ENCODE results near the gene TRAPPC3L. TPM values are rescaled to one million over a fixed set of nuclear protein-coding genes. Genes with fewer than 3 reads are reported as not detected.
A peak's percentile ranks its signal among the peaks of the same experiment; 100 is the strongest.

TRAPPC3L gene
- total and polyA plus RNA-seq, 5 experiments from 2014 or later: not detected

DNA sequence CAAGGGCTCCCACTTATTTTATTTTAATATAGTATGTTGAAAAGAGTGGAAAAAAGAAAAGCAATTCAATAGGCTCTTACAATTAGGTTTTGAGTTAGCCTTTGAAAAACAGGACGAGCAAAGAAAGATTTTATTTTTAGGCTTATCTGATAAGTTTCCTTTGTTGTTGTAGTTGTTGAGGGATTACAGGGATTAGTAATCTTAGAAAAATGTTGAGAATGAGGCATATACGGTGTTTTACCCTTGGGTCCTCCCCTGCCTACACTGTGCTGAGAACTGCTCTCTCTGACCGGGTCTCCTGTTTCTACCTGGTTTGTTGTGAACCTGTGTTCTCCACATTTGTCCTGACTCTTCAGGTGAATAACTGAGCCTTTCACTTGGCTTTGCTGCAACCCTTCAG is 16.7 kb downstream of the TRAPPC3L start:
- no peak for ATAC-seq
- Mint-ChIP-seq H3K27ac (no peak overlapping the region), H3K4me1 (peaks cover 0 to 2% (median under 1%) of the 10 kb centered on the region in 4 donors), H3K27me3 (peaks cover 3 to 27% (median 14%) of the 10 kb centered on the region in 5 donors), H3K4me3 (no peak overlapping the region), H3K9me3 (no peaks in the 10 kb centered on the region), H3K36me3 (no peaks in the 10 kb centered on the region)
- POLR2A ChIA-PET: no interaction called here
- no peak for DNase-seq

DNA sequence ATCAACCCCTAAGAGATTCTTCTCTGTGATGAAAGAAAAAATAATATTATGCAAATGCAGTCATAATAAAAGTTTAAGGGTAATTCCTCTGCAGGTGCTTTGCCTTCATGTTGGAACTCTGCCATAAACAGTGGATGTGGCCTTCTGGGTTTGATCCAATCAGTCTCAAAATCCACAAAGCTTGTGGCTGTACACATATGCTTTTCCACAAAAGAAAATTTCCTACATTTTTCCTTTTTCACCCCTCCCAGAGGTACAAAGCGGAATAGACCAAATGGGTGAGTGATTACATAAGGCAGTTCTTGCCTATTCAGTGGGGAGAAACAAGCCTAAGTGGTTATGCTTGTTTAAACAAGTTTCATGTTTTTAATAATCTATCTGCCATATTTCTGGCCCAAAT is 17.4 kb downstream of the TRAPPC3L start:
- H3K27ac Mint-ChIP-seq: no peak overlapping the region
- no peak overlapping the region for H3K4me3 Mint-ChIP-seq
- H3K27me3 Mint-ChIP-seq: peaks cover 3 to 27% (median 14%) of the 10 kb centered on the region in 5 donors
- POLR2A ChIA-PET: no interaction called here
- DNase-seq (no peak), ATAC-seq (no peak)
- no peaks in the 10 kb centered on the region for H3K36me3 Mint-ChIP-seq
- H3K4me1 Mint-ChIP-seq: peaks cover 0 to 2% (median under 1%) of the 10 kb centered on the region in 4 donors
- no peaks in the 10 kb centered on the region for H3K9me3 Mint-ChIP-seq

DNA sequence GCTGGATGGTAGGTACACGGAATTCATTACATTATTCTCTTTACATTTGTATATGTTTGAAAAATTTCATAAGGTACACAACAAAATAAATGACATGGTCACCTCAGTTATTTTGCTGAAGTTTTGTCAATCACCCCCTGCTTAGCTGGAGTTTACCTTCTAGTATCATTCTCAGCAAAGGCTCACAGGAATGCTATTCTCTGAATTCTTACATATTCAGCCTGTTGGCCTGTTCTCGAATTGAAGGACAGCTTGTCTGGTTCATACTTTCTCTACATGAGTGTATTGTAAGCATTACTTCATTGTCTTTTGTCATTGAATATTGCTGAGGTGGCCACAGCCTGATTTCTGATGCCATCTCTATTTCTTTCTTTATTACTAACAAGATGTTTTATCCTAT is 21.2 kb downstream of the TRAPPC3L start:
- H3K36me3 Mint-ChIP-seq: no peaks in the 10 kb centered on the region
- POLR2A ChIA-PET: no interaction called here
- H3K27me3 Mint-ChIP-seq: peaks cover 0 to 8% (median 2%) of the 10 kb centered on the region in 5 donors
- H3K4me1 Mint-ChIP-seq: no peaks in the 10 kb centered on the region
- H3K4me3 Mint-ChIP-seq: no peak overlapping the region
- no peaks in the 10 kb centered on the region for H3K9me3 Mint-ChIP-seq
- no peak overlapping the region for H3K27ac Mint-ChIP-seq
- ATAC-seq (no peak), DNase-seq (no peak)

DNA sequence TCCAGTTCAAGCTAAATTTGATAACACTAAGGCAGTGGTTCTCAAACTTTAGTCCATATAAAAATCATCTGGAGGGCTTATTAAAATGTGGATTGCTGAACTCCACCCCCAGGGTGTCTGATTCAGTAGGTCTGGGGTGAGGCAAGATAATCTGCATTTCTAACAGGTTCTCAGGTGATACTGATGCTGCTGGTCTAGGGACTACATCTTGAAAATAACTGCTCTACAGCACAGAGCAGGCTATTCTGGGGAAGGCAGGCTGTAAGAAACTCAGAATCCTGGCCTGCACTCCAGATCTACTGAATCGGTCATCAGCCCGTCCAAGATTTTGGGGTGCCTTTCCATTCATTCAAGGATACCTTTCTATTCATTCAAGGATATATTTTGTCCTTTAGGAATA is 22.6 kb downstream of the TRAPPC3L start:
- H3K27me3 Mint-ChIP-seq: peaks cover 3 to 12% (median 6%) of the 10 kb centered on the region in 5 donors
- no peak for ATAC-seq
- no peaks in the 10 kb centered on the region for H3K36me3 Mint-ChIP-seq
- H3K27ac Mint-ChIP-seq: no peak overlapping the region
- no peaks in the 10 kb centered on the region for H3K4me1 Mint-ChIP-seq
- DNase-seq: no peak
- no peaks in the 10 kb centered on the region for H3K9me3 Mint-ChIP-seq
- POLR2A ChIA-PET: no interaction called here
- H3K4me3 Mint-ChIP-seq: no peak overlapping the region

DNA sequence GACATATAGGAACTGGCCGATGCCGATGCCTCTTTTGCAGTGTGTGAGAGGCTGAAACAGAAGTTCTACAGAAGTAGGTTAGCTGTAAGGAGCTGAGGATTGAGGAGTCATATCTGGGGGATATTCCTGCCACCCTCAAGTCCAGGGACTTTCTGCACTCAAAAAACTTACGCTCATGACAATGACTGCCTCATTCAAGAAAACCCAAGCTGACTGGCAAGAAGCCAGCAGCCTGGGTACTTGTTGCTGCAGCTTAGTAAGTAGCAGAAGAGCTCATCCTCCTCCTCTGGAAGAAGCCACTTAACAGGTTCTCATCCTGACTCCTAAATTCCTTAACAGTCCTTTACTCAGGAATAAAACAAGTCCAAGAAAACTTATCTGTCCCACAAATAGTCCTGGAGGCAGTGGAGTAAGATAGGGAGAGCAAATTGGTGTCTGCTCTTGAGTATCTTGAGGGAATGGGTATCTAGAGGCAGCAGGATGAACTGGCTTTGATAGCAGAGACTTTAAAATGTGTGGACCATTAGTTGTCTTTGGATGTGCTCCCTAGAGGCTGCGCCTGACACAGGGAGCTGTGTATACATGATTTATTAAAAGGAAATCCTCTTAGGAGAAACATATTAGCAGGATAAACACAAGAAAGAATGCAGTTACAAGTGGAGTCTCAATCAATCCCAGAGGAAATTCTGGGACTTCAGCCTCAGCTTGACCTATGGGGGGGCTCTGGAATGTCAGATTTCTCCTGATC is 26.7 kb downstream of the TRAPPC3L start:
- no peaks in the 10 kb centered on the region for H3K9me3 Mint-ChIP-seq
- H3K27ac Mint-ChIP-seq: no peak overlapping the region
- no peaks in the 10 kb centered on the region for H3K36me3 Mint-ChIP-seq
- peaks cover 3 to 14% (median 4%) of the 10 kb centered on the region in 5 donors for H3K27me3 Mint-ChIP-seq
- ATAC-seq (no peak), DNase-seq (no peak)
- no peak overlapping the region for H3K4me3 Mint-ChIP-seq
- H3K4me1 Mint-ChIP-seq: no peaks in the 10 kb centered on the region
- POLR2A ChIA-PET: no interaction called here

DNA sequence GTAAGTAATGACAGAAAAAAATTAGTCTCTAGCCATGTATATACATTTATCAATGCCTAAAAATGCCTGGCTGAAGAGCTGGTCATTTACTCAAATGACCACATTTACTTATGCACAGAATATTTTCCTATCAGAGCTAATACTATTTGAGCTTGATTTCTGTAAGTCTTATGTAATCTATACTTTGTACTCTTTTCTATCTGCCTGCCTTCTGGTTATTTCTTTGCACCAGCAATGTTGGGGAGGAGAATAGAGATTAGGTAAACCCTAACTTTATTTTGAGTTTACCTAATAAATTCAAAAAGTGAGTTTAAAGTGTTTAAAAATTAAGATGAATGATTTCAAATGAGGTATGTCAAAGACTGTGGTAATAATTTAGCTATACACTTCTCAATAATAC is 30.3 kb downstream of the TRAPPC3L start:
- no peaks in the 10 kb centered on the region for H3K4me1 Mint-ChIP-seq
- DNase-seq (no peak), ATAC-seq (no peak)
- H3K27ac Mint-ChIP-seq: no peak overlapping the region
- POLR2A ChIA-PET: no interaction called here
- H3K36me3 Mint-ChIP-seq: no peaks in the 10 kb centered on the region
- H3K27me3 Mint-ChIP-seq: peaks cover 3 to 14% (median 4%) of the 10 kb centered on the region in 5 donors
- no peaks in the 10 kb centered on the region for H3K9me3 Mint-ChIP-seq
- no peak overlapping the region for H3K4me3 Mint-ChIP-seq

DNA sequence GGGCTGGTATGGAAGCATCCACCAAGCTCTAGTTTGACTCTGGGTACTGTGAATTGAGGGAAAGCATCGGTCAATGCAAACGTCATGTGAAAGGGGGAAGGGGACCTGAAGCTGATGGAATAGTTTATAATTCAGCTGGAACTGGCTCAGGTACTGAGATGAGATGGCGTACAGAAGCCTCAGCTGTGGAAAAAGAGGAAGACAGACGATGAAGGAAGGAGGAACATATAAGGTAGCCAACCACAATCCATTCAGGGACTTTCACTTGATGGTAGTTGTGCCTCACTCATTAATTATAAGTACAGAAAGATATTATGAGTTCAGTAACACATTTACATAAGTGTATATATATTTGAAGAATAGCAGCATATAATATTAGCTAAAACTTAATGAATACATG is 31.4 kb downstream of the TRAPPC3L start:
- DNase-seq (no peak), ATAC-seq (no peak)
- POLR2A ChIA-PET: no interaction called here
- H3K27me3 Mint-ChIP-seq: peaks cover 3 to 14% (median 4%) of the 10 kb centered on the region in 5 donors
- H3K4me3 Mint-ChIP-seq: no peak overlapping the region
- no peaks in the 10 kb centered on the region for H3K36me3 Mint-ChIP-seq
- peak overlapping the region in 1 of 10 donors; percentile 1 for H3K27ac Mint-ChIP-seq
- H3K4me1 Mint-ChIP-seq: no peaks in the 10 kb centered on the region
- H3K9me3 Mint-ChIP-seq: peaks cover 0 to 5% (median 0%) of the 10 kb centered on the region in 9 donors

DNA sequence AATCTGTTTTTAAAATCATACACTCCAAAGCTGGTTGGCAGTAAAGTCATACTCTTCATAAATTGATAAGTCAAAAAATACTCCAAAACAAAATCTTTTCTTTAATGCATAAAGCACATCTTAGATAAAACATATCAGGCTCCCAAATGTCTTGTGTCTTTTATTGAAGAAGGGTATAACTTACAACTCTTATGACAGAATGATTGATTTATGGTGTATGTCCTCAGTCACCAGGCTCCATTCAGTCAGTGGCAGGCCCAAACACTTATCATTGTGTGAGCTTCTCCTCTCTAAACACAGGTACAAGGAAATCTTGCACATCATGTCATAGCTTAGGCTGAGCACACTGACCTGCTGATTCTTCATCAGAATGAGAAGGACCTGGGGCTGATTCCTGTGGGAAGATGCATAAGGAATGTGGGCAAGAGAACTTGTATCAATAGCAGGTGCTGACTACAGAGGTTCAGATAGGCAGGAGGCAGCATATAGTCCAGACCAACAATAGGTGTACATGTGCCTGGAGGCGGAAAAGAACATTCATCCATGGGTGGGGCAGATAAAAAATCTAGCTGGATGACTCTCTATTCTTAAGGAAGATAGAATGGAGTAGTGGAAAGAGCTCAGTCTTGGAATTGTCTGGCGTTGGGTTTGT is 32.1 kb downstream of the TRAPPC3L start:
- no peak overlapping the region for H3K27ac Mint-ChIP-seq
- DNase-seq (no peak), ATAC-seq (no peak)
- H3K27me3 Mint-ChIP-seq: peaks cover 3 to 9% (median 4%) of the 10 kb centered on the region in 5 donors
- peaks cover 0 to 13% (median 7%) of the 10 kb centered on the region in 9 donors for H3K9me3 Mint-ChIP-seq
- POLR2A ChIA-PET: interaction anchor here (0.6 kb wide), 1 partner anchor 14 kb away, joined by 5 read pairs; no protein-coding TSS in a partner anchor
- H3K4me3 Mint-ChIP-seq: no peak overlapping the region
- no peaks in the 10 kb centered on the region for H3K4me1 Mint-ChIP-seq
- H3K36me3 Mint-ChIP-seq: peaks cover 0 to 3% (median 0%) of the 10 kb centered on the region in 3 donors

DNA sequence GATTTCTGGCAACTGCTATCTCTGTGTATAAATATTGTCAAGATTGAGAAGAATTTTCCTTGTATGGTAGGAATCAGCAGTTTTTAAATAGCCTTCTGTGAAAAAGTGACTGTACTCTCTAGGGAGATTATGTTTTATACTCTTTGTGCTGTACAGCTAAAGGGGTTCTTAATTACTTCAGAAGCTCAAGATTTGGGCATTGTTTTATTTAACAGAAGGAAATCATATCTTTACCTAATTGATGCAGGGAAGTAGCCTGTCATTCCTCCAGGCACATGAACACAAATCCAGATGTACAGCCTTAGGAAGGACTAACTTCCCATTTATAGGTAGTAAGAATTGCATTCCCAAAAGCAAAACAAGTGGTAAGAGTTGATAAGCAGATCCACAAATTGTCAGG is 32.8 kb downstream of the TRAPPC3L start:
- no peak overlapping the region for H3K4me3 Mint-ChIP-seq
- peaks cover 0 to 4% (median 0%) of the 10 kb centered on the region in 5 donors for H3K27me3 Mint-ChIP-seq
- ATAC-seq (no peak), DNase-seq (no peak)
- H3K9me3 Mint-ChIP-seq: peaks cover 0 to 17% (median 8%) of the 10 kb centered on the region in 9 donors
- peaks cover 0 to 6% (median 0%) of the 10 kb centered on the region in 3 donors for H3K36me3 Mint-ChIP-seq
- POLR2A ChIA-PET: interaction anchor here (0.6 kb wide), 1 partner anchor 14 kb away, joined by 5 read pairs; no protein-coding TSS in a partner anchor
- no peaks in the 10 kb centered on the region for H3K4me1 Mint-ChIP-seq
- H3K27ac Mint-ChIP-seq: no peak overlapping the region

DNA sequence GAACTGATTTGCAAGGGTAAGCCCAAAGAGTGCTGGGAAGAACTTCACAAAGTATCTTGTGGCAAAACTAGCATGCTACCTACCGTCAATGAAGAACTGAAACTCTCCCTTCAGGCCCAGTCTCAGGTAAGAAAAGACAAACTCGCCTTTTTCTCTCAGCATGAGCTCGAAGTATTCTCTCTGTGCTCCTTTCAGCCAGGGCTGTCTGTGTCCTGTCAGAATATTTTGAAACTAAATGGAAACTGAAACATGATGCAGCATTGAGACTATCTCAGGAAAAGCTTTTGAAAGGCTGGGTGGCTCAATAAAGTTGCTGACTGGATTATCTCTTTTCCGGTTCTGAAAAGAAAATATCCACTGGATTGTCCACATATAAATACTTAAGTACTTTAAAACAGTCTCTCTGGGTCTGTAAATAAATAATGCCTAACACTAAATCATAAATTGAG is 33.3 kb downstream of the TRAPPC3L start:
- Mint-ChIP-seq H3K4me3 (no peak overlapping the region), H3K9me3 (peaks cover 0 to 21% (median 8%) of the 10 kb centered on the region in 9 donors), H3K4me1 (no peaks in the 10 kb centered on the region), H3K27me3 (peaks cover 0 to 4% (median 1%) of the 10 kb centered on the region in 5 donors), H3K27ac (no peak overlapping the region), H3K36me3 (peaks cover 0 to 6% (median 0%) of the 10 kb centered on the region in 3 donors)
- ATAC-seq (no peak), DNase-seq (no peak)
- POLR2A ChIA-PET: no interaction called here

DNA sequence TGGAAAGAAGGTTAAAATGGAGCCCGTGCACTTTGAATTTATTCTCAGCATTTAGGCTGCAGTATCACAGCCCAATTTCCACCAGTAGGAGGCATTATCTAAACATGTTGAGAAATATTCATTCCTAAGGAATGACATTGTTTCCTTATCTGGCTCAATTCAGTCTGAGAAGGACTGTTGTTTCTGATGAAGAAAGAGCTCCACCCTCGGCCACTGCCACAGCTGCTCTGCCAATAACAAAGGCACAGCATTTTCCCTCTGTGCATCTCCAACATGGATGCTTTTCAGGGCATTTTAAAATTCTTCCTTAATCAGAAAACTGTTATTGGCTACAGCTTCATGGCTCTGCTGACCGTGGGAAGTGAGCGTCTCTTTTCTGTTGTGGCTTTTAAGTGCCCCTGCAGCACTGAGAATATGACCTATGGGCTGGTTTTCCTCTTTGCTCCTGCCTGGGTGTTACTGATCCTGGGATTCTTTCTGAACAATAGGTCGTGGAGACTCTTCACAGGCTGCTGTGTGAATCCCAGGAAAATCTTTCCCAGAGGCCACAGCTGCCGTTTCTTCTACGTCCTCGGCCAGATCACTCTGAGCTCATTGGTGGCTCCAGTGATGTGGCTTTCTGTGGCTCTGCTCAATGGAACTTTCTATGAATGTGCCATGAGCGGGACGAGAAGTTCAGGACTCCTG is 33.9 kb downstream of the TRAPPC3L start, which contains the start of gene CALHM5:
Gene CALHM5, plus strand, starts transcription at position 216 of the 687 bp plus-strand sequence. Its CDS starts 58 bp downstream, at position 274.
- Mint-ChIP-seq H3K27ac (no peak within 1 kb of the TSS), H3K4me3 (no peak within 1 kb of the TSS), H3K36me3 (peaks cover 0 to 6% (median 0%) of the 10 kb centered on the region in 3 donors), H3K9me3 (peaks cover 0 to 21% (median 8%) of the 10 kb centered on the region in 9 donors), H3K4me1 (no peaks in the 10 kb centered on the region), H3K27me3 (peaks cover 0 to 4% (median 2%) of the 10 kb centered on the region in 5 donors)
- ATAC-seq (no peak), DNase-seq (no peak)
- POLR2A ChIA-PET: no interaction called here

DNA sequence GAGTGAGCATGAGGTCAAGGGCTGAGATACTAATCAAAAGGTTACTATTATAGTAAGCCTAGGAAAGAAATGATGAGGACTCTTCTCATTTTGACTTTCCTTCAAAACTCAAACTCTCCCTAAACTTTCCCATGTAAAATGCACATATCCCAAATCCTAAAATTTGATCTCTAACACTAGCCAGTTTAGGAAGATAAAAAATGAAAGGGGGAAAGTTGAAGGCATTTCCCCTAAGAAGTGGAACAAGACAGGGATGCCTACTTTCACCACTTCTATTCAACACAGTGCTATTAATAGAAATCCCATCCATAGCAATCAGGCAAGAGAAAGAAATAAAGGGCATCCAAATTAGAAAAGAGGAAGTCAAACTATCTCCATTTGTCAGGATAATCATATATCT is 37.0 kb downstream of the TRAPPC3L start:
- H3K4me1 Mint-ChIP-seq: peaks cover 0 to 2% (median 0%) of the 10 kb centered on the region in 4 donors

More for the DNA sequence above, 37.0 kb downstream of the TRAPPC3L start:
- no peak for DNase-seq
- Mint-ChIP-seq H3K9me3 (peaks cover 0 to 45% (median 9%) of the 10 kb centered on the region in 9 donors), H3K27ac (no peak overlapping the region), H3K36me3 (peaks cover 0 to 13% (median 2%) of the 10 kb centered on the region in 3 donors), H3K27me3 (peaks cover 0 to 13% (median 9%) of the 10 kb centered on the region in 5 donors), H3K4me3 (no peak overlapping the region)
- POLR2A ChIA-PET: no interaction called here
- ATAC-seq: no peak
